Measurements from ENCODE around the gene KCNC3.

DNA sequence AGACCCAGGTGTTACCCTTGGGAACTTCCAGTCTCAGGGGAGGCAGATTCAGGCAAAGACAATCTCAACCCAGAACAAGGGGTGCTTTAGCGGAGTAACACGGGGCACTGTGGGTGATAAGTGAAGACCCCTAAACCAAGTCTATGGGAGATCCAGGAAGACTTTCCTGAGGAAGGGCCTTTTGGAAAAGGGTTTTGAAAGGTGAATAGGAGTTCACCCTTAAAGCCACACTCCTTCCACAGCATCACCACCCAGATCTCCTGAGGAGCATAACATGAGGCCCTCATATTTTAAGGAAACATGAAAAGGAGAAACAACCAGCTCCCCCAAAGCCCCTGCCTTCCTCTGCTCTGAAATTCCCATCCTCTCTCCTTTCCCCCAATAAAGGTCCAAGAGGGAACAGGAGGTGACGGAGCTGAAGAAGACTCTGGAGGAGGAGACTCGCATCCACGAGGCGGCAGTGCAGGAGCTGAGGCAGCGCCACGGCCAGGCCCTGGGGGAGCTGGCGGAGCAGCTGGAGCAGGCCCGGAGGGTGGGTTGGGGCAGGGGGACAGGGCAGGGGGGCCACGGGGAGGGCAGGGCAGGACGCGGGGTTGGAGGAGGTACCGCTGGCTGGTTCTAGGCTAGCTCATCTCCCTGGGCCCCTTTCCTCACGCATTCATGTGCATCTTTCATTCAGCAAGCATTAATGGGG, 52.7 kb downstream of the KCNC3 start:
- TF ChIP-seq, protein P1, sequence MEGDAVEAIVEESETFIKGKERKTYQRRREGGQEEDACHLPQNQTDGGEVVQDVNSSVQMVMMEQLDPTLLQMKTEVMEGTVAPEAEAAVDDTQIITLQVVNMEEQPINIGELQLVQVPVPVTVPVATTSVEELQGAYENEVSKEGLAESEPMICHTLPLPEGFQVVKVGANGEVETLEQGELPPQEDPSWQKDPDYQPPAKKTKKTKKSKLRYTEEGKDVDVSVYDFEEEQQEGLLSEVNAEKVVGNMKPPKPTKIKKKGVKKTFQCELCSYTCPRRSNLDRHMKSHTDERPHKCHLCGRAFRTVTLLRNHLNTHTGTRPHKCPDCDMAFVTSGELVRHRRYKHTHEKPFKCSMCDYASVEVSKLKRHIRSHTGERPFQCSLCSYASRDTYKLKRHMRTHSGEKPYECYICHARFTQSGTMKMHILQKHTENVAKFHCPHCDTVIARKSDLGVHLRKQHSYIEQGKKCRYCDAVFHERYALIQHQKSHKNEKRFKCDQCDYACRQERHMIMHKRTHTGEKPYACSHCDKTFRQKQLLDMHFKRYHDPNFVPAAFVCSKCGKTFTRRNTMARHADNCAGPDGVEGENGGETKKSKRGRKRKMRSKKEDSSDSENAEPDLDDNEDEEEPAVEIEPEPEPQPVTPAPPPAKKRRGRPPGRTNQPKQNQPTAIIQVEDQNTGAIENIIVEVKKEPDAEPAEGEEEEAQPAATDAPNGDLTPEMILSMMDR (IDR thresholded peaks at IDR 0.05): no peak
- no peak for TF ChIP-seq POLR2A (IDR thresholded peaks at IDR 0.05; ENCODE audit: low read length)
- no peak for TF ChIP-seq EP300 (IDR thresholded peaks at IDR 0.05)
- no peak for TF ChIP-seq CEBPB (IDR thresholded peaks at IDR 0.05)
- TF ChIP-seq JUN (IDR thresholded peaks at IDR 0.05): no peak

All from A549 (cell line).